HG03039 (cell line): ENCODE measurements around the gene CTNNB1.
A peak's percentile ranks its signal among the peaks of the same experiment; 100 is the strongest.

Experiments used
- ATAC-seq: cut with Tn5 transposase; IDR thresholded peaks from one replicate; pipeline ENCODE4 v1.9.1; 2021; ENCODE audit warnings: mild to moderate bottlenecking, moderate library complexity; ENCODE audit not compliant: unreplicated experiment

The CTNNB1 gene

DNA sequence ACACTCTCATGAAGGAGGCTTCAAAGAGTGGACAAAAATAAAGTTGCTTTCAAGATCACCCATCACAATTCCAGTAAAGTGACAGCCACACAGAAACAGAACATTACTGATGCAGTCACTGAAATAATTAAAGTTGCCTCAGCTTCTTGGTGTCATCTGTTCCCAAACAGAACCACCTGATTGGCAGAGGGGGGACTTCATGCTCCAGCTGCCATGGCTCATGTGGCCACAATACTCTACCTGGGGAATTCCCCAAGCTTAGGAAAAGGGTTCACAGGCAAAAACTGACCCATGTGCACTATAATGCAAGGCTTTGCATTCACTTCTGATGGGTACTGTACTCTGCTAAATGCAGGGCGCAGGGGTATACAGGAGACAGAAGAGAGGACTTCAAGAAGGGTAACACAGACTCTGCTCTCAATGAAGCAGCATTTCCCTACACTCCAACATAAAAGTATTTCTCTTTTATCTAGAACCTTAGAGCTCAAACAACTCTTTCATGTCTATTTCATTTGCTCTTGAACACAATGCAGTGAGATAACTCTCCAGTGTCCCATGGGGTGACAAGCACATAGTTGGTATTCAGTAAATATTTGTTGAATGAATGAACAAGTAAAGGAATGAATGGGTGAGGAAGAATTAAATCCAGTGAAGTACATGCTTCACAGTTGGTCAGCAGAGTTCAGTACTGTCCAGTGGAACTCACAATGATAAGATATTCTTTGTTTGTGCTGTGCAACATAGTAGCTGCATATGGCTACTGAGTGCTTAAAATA, 8.6 kb upstream of the CTNNB1 start:
- ATAC-seq = no peak

DNA sequence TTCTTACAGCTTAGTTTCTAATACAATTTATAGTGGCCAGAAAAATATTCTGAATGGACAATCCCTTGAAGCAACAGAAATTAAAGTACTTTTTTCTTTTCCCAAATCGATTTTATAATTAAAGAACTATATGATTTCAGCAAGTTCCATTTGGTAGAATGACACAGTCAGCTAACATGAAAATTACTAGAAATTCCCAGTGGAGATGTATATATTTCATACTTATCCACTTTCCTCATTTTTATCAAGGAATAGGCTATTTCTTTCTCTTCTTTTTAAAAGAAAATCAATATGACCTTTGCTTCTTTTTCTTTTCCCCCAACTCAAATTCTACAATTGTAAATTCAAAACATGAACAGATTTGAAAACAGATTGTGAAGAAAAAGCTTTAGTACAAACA, 6.4 kb upstream of the CTNNB1 start:
- no peak for ATAC-seq

- ATAC-seq = no peak
Measured at GRCh38 chr3:41193794-41194539, 5.3 kb upstream of the CTNNB1 start.

DNA sequence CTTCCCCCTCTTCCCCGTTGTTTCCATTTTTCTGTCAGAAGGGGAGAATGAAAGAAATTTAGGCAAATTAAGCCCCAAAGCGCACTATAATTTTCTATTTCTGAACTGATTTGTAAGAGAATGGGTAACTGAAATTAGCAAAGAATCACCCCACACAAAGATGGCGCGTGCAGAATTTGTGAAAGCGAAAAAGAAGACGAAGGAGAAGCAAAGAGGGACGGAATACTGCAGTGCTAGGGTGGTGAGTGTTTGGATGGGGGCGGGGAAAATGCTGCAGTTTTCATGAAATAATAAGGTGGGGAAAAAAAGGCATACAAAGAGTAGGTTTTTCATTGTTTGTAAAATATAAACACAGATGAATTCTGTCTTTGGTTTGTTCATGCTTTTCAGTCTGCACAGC, 4.6 kb upstream of the CTNNB1 start:
- ATAC-seq = no peak

DNA sequence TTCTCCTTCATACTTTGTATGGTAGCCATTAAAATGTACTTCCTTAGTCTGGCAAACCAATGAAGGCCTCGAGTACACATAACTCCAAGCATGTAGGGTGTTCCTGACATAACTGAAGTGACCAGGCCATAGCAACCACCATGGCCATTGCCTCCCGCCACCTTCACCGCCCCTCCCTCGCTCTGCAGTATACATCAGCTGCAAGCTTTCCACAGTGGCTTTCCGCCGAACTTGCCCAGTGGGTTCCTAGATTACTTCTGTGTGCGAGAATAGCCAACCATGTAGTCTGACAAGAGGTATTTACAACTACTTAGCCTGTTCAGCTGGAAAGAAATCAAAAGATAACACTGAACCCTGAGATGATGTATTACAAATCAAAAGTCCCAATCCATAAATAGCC, 3.4 kb upstream of the CTNNB1 start:
- no peak for ATAC-seq

GRCh38 chr3:41196499-41197410, 2.5 kb upstream of the CTNNB1 start:
- ATAC-seq = no peak

- ATAC-seq = no peak
Measured at GRCh38 chr3:41198046-41198445, 1.3 kb upstream of the CTNNB1 start.

GRCh38 chr3:41198526-41198925, 779 bp upstream of the CTNNB1 start:
- ATAC-seq = no peak

DNA sequence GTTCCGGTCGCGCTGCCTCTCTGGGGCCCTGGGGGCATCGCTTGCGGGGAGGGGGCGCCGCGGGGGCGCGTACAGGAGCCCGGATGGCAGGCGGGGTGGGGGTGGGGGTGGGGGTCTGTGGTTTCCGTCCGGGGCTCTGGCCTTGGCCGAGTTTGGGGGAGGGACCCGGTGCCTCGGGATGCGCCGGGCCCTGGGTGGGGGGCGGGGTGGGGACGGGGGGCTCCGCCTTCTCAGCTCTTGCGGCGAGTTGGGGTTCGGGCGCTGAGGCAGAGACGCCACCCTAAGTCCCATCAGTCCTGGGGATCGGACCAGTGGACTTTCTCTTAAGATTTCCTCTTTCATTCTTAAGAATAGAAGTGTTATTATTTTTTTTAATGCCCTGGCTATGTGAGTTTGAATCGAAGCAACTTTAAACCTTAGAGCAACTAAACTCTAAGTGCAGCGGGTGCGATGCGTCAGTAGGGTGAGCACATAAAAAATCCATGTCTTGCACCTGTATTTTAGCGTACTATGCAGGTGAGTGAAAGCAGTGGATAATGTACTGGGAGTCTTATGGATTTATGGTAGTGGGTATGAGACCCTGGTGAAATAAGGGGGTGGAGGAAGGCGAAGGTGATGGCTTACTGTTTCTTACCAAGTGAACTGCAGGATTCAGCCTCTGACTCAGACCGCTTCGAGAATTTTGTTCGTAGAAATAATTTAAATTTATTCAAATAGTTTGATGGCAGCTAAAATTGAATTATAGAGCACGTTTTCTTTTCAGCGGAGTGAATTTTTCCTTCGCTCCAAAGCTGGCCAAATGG, 762 bp downstream of the CTNNB1 start:
- ATAC-seq = peak; percentile 7

DNA sequence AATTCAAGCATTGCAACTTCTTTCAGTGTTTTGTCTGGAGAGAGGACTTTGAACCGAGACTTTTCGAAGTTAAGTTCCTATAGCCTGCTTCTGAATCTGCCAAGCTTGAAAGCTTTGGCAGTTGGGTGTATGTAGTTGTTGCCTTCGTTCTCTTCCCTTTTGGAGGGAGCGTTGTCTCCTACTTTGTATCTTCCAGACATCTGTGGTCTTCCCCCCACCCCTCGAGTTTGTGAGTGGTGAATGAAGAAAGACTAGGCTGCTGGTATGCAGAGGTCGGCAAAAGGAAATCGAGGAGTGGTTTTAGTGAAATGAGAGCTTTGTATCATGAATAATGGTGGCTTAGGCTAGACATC, 1.3 kb downstream of the CTNNB1 start:
- no peak for ATAC-seq

DNA sequence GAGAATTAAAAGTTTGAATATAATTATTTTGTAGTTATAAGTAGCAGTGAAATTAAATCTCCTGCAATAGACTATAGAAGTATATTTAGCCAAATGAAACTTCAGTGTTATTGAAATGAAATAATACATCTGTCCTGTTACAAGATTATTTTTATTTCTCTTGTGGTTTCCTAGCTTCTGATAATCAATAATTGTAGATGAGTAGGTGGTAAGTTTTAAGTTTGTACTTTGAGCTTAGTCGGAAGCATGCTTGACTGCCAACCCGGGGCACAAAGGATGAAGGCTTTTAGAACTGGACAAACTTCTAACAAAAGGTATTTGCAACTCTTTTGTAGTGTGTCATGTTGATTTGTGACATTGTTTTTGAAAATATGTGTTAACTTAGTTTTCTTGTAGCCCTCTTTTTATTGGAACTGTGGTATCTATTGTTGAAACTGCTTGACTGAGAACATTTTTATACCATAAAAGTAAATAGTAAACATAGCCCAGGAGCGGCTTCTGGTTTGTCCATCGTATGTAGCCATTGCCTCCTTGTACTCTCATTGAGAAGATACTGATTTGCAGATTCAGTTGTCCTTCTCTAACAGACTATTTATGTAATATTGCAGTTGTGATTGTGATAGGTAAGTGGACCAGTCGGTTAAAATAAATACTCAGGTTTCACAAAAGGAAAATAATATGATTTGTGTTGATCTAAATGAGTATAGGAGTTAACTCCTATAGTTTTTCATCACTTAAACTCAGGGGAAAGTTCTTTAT, 2.9 kb downstream of the CTNNB1 start:
- ATAC-seq = no peak

DNA sequence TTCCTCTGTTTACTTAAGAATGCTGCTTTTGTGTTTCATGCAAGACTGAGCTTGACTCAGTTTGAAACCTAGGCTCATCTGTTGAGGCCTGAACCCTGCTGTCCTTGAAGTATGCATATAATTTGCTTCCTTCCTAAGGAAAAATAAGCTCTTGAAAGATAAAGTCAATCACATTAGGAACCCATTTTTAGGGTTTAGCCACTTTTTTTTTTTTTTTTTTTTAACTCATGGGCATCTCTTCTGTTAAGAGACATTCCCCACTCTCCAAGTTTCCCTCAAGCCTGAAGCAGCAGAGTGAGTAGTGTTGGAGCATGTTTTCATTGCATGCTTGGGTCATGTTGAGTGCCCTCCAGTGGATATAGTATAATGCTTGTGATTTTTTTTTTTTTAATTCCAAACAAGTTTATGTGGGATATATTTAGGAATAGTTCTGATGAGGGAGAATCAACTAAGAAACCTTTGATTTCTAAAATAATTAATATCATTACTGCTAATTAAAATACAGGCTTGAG, 3.6 kb downstream of the CTNNB1 start:
- no peak for ATAC-seq

DNA sequence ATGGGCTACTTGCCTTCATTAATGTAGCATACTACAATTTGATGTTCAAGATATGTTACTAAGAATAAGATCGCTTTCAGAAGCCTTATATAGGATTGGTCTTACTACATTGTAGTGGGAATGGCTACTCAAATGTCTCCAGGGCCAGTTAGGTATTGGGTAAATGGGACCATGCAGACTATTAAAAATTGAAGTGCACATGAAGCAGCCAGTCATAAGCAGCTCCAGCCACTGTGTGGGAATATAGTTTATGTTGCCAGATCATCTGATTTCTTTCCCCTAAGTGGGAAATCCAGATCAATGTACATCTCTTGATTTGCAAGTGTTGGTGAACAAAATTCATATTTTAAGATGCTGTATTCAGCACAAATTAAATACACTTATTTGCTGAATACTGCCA, 5.1 kb downstream of the CTNNB1 start:
- ATAC-seq = no peak

GRCh38 chr3:41205591-41205990, 6.3 kb downstream of the CTNNB1 start:
- no peak for ATAC-seq

DNA sequence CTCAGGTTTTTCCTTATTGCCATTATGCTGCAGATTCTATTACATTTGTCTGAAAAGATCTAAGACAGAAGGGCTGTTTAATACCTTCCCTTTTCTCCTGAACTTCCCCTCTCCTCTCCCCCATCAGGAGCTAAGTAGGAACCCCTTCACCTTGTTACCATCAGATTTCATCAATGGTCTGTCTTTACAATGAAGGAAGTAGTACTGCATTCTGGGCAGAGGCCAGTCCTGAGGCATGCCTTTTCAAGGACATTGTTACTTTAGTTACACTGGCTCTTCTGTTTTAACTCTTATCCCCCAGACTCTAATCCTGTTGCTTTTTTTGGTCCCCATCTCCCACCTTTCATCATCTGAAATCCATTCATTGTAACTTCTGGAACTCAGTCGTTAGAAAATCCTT, 8.1 kb downstream of the CTNNB1 start:
- no peak for ATAC-seq

DNA sequence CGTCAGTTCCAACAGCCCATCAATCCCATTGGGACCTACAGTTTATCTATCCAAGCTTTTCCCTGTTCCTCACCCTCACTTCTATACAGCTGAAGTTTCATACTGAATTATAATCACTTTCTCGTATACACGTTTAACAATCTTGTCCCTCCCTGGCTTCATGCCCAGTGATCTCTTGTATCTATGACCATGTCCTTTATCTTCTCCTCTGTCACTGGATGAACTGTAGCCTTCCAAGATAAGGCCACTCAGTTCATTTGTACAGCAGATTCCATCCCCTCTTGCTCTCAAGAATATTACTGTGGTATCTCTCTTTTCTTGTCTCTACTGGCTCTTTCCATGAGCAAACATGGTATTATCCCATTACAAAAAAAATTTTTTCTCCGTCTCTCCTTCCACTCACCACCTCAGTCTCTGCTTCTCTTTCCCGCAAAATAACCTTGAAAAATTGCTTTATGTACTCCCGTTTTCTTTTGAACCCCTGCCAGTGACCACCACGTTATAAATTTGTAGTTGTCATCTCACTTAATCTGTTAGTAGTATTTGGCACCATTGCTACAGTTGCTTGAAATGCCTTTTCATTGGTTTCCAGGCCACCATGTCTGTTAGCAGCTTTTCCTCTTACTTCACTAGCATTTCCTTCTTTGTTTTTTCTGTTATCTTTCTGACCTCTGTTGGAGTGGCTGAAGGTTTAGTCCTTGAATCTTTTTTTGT, 9.4 kb downstream of the CTNNB1 start:
- ATAC-seq = no peak

DNA sequence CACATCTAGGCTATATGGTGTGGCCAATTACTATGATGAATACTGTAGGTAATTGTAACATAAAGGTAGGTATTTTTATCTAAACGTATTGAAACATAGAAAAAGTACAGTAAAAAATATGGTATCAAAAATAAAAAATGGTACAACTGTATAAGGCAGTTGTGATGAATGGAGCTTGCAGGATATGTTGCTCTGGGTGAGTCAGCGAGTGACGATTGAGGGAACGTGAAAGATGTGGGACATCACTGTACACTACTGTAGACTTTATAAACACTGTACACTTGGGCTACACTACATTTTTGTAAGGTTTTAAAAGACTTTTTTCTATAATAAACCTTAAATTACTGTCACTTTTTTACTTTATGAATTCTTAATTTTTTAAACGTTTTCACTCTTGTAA, 10.3 kb downstream of the CTNNB1 start:
- ATAC-seq = no peak

DNA sequence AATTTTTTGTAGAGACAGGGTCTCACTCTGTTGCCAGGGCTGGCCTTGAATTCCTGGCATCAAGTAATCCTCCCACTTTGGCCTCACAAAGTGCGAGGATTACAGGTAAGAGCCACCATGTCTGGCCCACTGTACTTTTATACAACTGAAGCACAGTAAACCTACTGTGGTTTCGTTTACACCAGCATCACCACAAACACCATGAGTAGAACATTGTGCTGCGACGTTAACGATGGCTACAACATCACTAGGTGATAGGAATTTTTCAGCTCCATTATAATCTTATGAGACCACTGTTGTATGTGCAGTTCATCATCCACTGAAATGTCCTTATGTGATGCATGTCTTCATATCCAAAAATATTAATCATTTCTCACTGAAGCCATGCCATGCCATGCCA, 11.7 kb downstream of the CTNNB1 start:
- ATAC-seq = no peak

DNA sequence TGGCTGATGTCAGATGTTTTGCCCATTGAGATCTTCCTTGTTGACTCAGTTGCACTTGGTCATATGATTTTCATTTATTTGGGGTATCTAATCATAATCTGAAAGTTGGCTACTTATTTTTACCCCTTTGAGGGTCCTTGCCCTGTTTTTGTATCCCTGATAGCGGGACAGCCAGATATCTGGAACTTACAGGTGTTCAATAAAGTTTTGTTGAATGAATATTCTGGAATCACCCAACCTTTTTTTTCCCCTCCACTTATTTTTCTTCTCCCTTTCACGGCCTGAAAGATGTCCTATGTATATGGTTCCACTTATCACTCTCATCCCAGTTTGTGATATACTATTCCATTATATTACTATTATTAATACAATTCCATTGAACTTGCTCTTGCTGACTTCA, 12.8 kb downstream of the CTNNB1 start:
- ATAC-seq = no peak
